ENCODE results near the gene CREB5.

DNA sequence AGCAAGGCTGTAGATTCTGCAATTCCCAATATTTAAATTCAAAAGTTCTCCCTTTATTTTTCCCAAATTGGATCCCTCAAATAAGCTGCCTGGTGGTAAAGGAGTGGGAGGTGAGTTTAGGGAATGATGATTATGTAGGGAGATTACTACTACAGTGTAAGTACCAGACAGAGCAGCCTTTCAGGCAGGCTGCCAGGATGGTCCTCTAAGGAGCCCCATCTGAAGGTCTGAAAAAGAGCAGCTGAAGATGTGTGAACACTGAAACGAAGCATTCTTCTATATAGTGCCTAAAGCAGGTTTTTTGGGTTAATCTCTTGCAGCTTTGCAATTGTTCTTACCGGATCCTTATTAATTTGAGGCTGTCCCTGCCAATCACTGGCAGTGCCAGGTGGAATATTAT, 84.7 kb downstream of the CREB5 start:
- TF ChIP-seq POLR2A (IDR thresholded peaks at IDR 0.05; ENCODE audit: low read depth, low read length) (no peak), POLR2AphosphoS5 (IDR thresholded peaks at IDR 0.05; ENCODE audit: low read depth, low read length) (no peak), TAF1 (IDR thresholded peaks at IDR 0.05; ENCODE audit: borderline replicate concordance, low read depth, low read length) (no peak)

All from GM12892 (cell line).